Suprapubic skin (tissue), 4 donors: ENCODE results near the gene TLR8. TPM values are rescaled to one million over a fixed set of nuclear protein-coding genes. Genes with fewer than 3 reads are reported as not detected.
A peak's percentile ranks its signal among the peaks of the same experiment; 100 is the strongest.

Experiments used
- DNase-seq, 2 donors: peaks; one replicate each; pipeline ENCODE4 v3.0.0-alpha.2; 2019; ENCODE audit warnings: low spot score in 2 of 2
- H3K27ac ChIP-seq: fragments of 200-600 bp; sonication (generic); one replicate; pipeline ENCODE4 v1.5.1; 2019
- H3K27me3 ChIP-seq: fragments of 200-600 bp; sonication (generic); one replicate; pipeline ENCODE4 v1.5.1; 2019
- H3K36me3 ChIP-seq: fragments of 200-600 bp; sonication (generic); one replicate; pipeline ENCODE4 v1.5.1; 2019
- H3K4me1 ChIP-seq: fragments of 200-600 bp; sonication (generic); one replicate; pipeline ENCODE4 v1.5.1; 2019
- H3K4me3 ChIP-seq: fragments of 200-600 bp; sonication (generic); one replicate; pipeline ENCODE4 v1.5.1; 2019; ENCODE audit warnings: mild to moderate bottlenecking
- H3K9me3 ChIP-seq: fragments of 200-600 bp; sonication (generic); one replicate; pipeline ENCODE4 v1.5.1; 2019
- CTCF ChIP-seq, 2 donors: fragments of 200-600 bp in 1 of 2; fragments of 450-650 bp in 1 of 2; sonication (generic) in 1 of 2; IDR thresholded peaks; one replicate each; pipeline ENCODE4 v1.5.1; 2016 to 2019; ENCODE audit warnings: antibody characterized with exemption in 2 of 2, mild to moderate bottlenecking in 1 of 2, moderate library complexity in 1 of 2
- EP300 ChIP-seq: sonication (generic); formaldehyde crosslinking; IDR thresholded peaks from one replicate; pipeline ENCODE4 v1.6.1; 2017; ENCODE audit warnings: antibody characterized with exemption
- POLR2A ChIP-seq, 2 donors: fragments of 450-650 bp; IDR thresholded peaks; one replicate each; pipeline ENCODE4 v1.6.1; 2017; ENCODE audit warnings: antibody characterized with exemption in 2 of 2, mild to moderate bottlenecking in 2 of 2, moderate library complexity in 2 of 2
- POLR2AphosphoS5 ChIP-seq, 3 donors: sonication (generic); formaldehyde crosslinking; IDR thresholded peaks; one replicate each; pipeline ENCODE4 v1.6.1; 2017; ENCODE audit warnings: antibody characterized with exemption in 3 of 3
- WGBS: methylation state at CpG from one replicate; pipeline ENCODE4 v1.1.5; 2018; 5-methylcytosine and 5-hydroxymethylcytosine counted together
- total RNA-seq, 4 donors: library from RNA; depleted of rRNA; stranded (reverse); fragments of >200 nt; gene quantifications; one replicate each; pipeline ENCODE4 v1.1.0, GENCODE V29; 2016

Gene TLR8
- total RNA-seq, 4 donors from 2014 or later = 0.11 to 0.17 (median 0.16) TPM; not detected in 1

- H3K27ac ChIP-seq = no peak overlapping the region
- H3K27me3 ChIP-seq = no peaks in the 10 kb centered on the region
- WGBS = 20% methylated on average over 10 of the region's 10 CpGs
- no peaks in the 10 kb centered on the region for H3K4me1 ChIP-seq
- no peak overlapping the region for H3K4me3 ChIP-seq
- H3K36me3 ChIP-seq = no peaks in the 10 kb centered on the region
- H3K9me3 ChIP-seq = no peaks in the 10 kb centered on the region
- peak; percentile 38 to 41 for TF ChIP-seq CTCF (IDR thresholded peaks at IDR 0.05)
- TF ChIP-seq POLR2AphosphoS5 (IDR thresholded peaks at IDR 0.05) = no peak
- DNase-seq = peak; percentile 70 to 80
Measured at GRCh38 chrX:12901486-12901885, 4.9 kb upstream of the TLR8 start.

- H3K9me3 ChIP-seq = no peaks in the 10 kb centered on the region
- H3K4me1 ChIP-seq = no peaks in the 10 kb centered on the region
- H3K36me3 ChIP-seq = no peaks in the 10 kb centered on the region
- no peak overlapping the region for H3K4me3 ChIP-seq
- TF ChIP-seq POLR2A (IDR thresholded peaks at IDR 0.05) = no peak
- no peak for TF ChIP-seq CTCF (IDR thresholded peaks at IDR 0.05)
- TF ChIP-seq POLR2AphosphoS5 (IDR thresholded peaks at IDR 0.05) = no peak
- TF ChIP-seq EP300 = no peak
- no peaks in the 10 kb centered on the region for H3K27me3 ChIP-seq
- WGBS = 72% methylated on average over 8 of the region's 8 CpGs
- H3K27ac ChIP-seq = no peak overlapping the region
- DNase-seq = no peak
Measured at GRCh38 chrX:12903646-12904045, 2.8 kb upstream of the TLR8 start.

GRCh38 chrX:12910423-12911121 is 4.2 kb downstream of the TLR8 start:
- no peaks in the 10 kb centered on the region for H3K4me1 ChIP-seq
- no peaks in the 10 kb centered on the region for H3K9me3 ChIP-seq
- DNase-seq = no peak
- no peaks in the 10 kb centered on the region for H3K27me3 ChIP-seq
- no peaks in the 10 kb centered on the region for H3K36me3 ChIP-seq
- H3K27ac ChIP-seq = no peak overlapping the region
- TF ChIP-seq POLR2A (IDR thresholded peaks at IDR 0.05) = no peak
- no peak for TF ChIP-seq CTCF (IDR thresholded peaks at IDR 0.05)
- TF ChIP-seq POLR2AphosphoS5 (IDR thresholded peaks at IDR 0.05) = no peak
- no peak for TF ChIP-seq EP300
- WGBS = 39% methylated on average over 10 of the region's 10 CpGs
- no peak overlapping the region for H3K4me3 ChIP-seq

GRCh38 chrX:12911122-12911470 is 4.7 kb downstream of the TLR8 start:
- H3K27me3 ChIP-seq = no peaks in the 10 kb centered on the region
- no peaks in the 10 kb centered on the region for H3K9me3 ChIP-seq
- 71% methylated on average over 2 of the region's 2 CpGs for WGBS
- H3K4me1 ChIP-seq = no peaks in the 10 kb centered on the region
- no peak for DNase-seq
- H3K4me3 ChIP-seq = no peak overlapping the region
- H3K27ac ChIP-seq = no peak overlapping the region
- no peak for TF ChIP-seq EP300
- TF ChIP-seq CTCF (IDR thresholded peaks at IDR 0.05) = no peak
- TF ChIP-seq POLR2A (IDR thresholded peaks at IDR 0.05) = no peak
- TF ChIP-seq POLR2AphosphoS5 (IDR thresholded peaks at IDR 0.05) = no peak
- H3K36me3 ChIP-seq = no peaks in the 10 kb centered on the region

- DNase-seq = no peak
- 73% methylated on average over 5 of the region's 5 CpGs for WGBS
- Histone ChIP-seq H3K9me3 (no peaks in the 10 kb centered on the region), H3K4me3 (no peak overlapping the region), H3K36me3 (no peaks in the 10 kb centered on the region), H3K27ac (no peak overlapping the region), H3K27me3 (no peaks in the 10 kb centered on the region), H3K4me1 (no peaks in the 10 kb centered on the region)
- TF ChIP-seq EP300 (no peak), CTCF (IDR thresholded peaks at IDR 0.05) (no peak), POLR2AphosphoS5 (IDR thresholded peaks at IDR 0.05) (no peak), POLR2A (IDR thresholded peaks at IDR 0.05) (no peak)
Measured at GRCh38 chrX:12912791-12913482, 6.5 kb downstream of the TLR8 start.
